IMR-90 (cell line): ENCODE data around the gene SLC26A1. TPM values are rescaled to one million over a fixed set of nuclear protein-coding genes. Genes with fewer than 3 reads are reported as not detected.

Experiments used
- ATAC-seq: fragments of 200-7000 bp; cut with Tn5 transposase; 2 replicates; pipeline ENCODE4 v1.9.1; 2020; ENCODE audit warnings: low read depth, mild to moderate bottlenecking, moderate library complexity
- BruUV-seq: library from RNA; stranded (reverse); fragments of 400-500 nt; replicated peaks from 2 replicates; lab custom pipeline; 2021; lab: Mats Ljungman, UMichigan
- CTCF ChIA-PET: fragments of 300-600 bp; formaldehyde crosslinking; extraction: SDS; loops from one replicate; lab custom pipeline; 2021; ENCODE audit warnings: antibody characterized with exemption; lab: Yijun Ruan, JAX
- POLR2A ChIA-PET: fragments of 300-600 bp; sonication (Branson Sonifier 250); formaldehyde crosslinking; loops from one replicate; lab custom pipeline; 2022; ENCODE audit warnings: antibody characterized with exemption; ENCODE audit not compliant: unreplicated experiment; lab: Charles Lee
- DNase-seq: peaks from one replicate; pipeline ENCODE4 v3.0.0; 2013
- H2AFZ ChIP-seq: replicated peaks from 2 replicates; pipeline ENCODE3; 2013; ENCODE audit warnings: low read length, mild to moderate bottlenecking; ENCODE audit not compliant: poor library complexity
- H2AK5ac ChIP-seq: 2 replicates; pipeline ENCODE4 v1.6.1; 2013; ENCODE audit warnings: low read depth, low read length, inconsistent platforms
- H2AK9ac ChIP-seq: replicated peaks from 2 replicates; pipeline ENCODE3; 2013; ENCODE audit warnings: mild to moderate bottlenecking, low read depth, low read length, moderate library complexity; ENCODE audit not compliant: poor library complexity
- H2BK120ac ChIP-seq: 2 replicates; pipeline ENCODE4 v1.6.1; 2013; ENCODE audit warnings: low read depth, low read length, inconsistent platforms
- H2BK15ac ChIP-seq: 3 replicates; pipeline ENCODE4 v1.6.1; 2013; ENCODE audit warnings: low read depth, low read length, inconsistent platforms
- H2BK20ac ChIP-seq: 2 replicates; pipeline ENCODE4 v1.6.1; 2013; ENCODE audit warnings: low read depth, mild to moderate bottlenecking, inconsistent platforms, low read length, moderate library complexity
- H2BK5ac ChIP-seq: 2 replicates; pipeline ENCODE4 v1.6.1; 2013; ENCODE audit warnings: mild to moderate bottlenecking, low read depth, low read length, inconsistent platforms; ENCODE audit not compliant: poor library complexity, severe bottlenecking
- H3K14ac ChIP-seq: replicated peaks from 2 replicates; pipeline ENCODE4 v1.6.1; 2013; ENCODE audit warnings: low read depth, low read length, inconsistent platforms
- H3K18ac ChIP-seq: 2 replicates; pipeline ENCODE4 v1.6.1; 2013; ENCODE audit warnings: low read depth, low read length, control low read depth
- H3K23ac ChIP-seq: 2 replicates; pipeline ENCODE4 v1.6.1; 2013; ENCODE audit warnings: low read depth, low read length, inconsistent platforms
- H3K27ac ChIP-seq: 2 replicates; pipeline ENCODE4 v1.5.1; 2013; ENCODE audit warnings: mild to moderate bottlenecking, control low read depth, low read length; ENCODE audit not compliant: insufficient read depth
- H3K27me3 ChIP-seq: 2 replicates; pipeline ENCODE4 v1.6.1; 2013; ENCODE audit warnings: low read length; ENCODE audit not compliant: control insufficient read depth, insufficient read depth
- H3K36me3 ChIP-seq: 2 replicates; pipeline ENCODE4 v1.6.1; 2013; ENCODE audit warnings: low read length, mixed read lengths; ENCODE audit not compliant: control insufficient read depth, insufficient read depth
- H3K4ac ChIP-seq: 2 replicates; pipeline ENCODE4 v1.6.1; 2013; ENCODE audit warnings: low read depth, low read length, inconsistent platforms
- H3K4me1 ChIP-seq: 2 replicates; pipeline ENCODE4 v1.6.1; 2013; ENCODE audit warnings: low read length, mixed read lengths; ENCODE audit not compliant: control insufficient read depth, insufficient read depth
- H3K4me2 ChIP-seq: 2 replicates; pipeline ENCODE4 v1.6.1; 2013; ENCODE audit warnings: low read depth, mild to moderate bottlenecking, control low read depth, low read length, moderate library complexity
- H3K4me3 ChIP-seq: 2 replicates; pipeline ENCODE4 v1.5.1; 2013; ENCODE audit warnings: low read depth, mild to moderate bottlenecking, control low read depth, low read length, moderate library complexity; ENCODE audit not compliant: insufficient read depth
- H3K56ac ChIP-seq: 2 replicates; pipeline ENCODE4 v1.6.1; 2013; ENCODE audit warnings: low read length, inconsistent platforms; ENCODE audit not compliant: insufficient read depth; ENCODE audit errors: extremely low read depth
- H3K79me1 ChIP-seq, 2 experiments: 2 replicates each; pipeline ENCODE4 v1.6.1; 2013; ENCODE audit warnings: low read length in 2 of 2, inconsistent platforms in 1 of 2, low read depth in 1 of 2
- H3K9ac ChIP-seq: 2 replicates; pipeline ENCODE4 v1.6.1; 2013; ENCODE audit warnings: low read depth, low read length, control low read depth
- H3K9me1 ChIP-seq: 2 replicates; pipeline ENCODE4 v1.6.1; 2013; ENCODE audit warnings: low read length, inconsistent platforms; ENCODE audit not compliant: insufficient read depth
- H3K9me3 ChIP-seq: 2 replicates; pipeline ENCODE4 v1.6.1; 2013; ENCODE audit warnings: low read length; ENCODE audit not compliant: control insufficient read depth, insufficient read depth
- H4K20me1 ChIP-seq: 2 replicates; pipeline ENCODE4 v1.6.1; 2013; ENCODE audit warnings: low read length, inconsistent platforms; ENCODE audit not compliant: insufficient read depth
- H4K5ac ChIP-seq: 2 replicates; pipeline ENCODE4 v1.6.1; 2013; ENCODE audit warnings: mild to moderate bottlenecking, low read depth, low read length, control low read depth
- H4K8ac ChIP-seq, 2 experiments: 2 replicates each; pipeline ENCODE4 v1.6.1; 2013; ENCODE audit warnings: low read depth in 2 of 2, low read length in 2 of 2, control low read depth in 1 of 2, inconsistent platforms in 1 of 2
- H4K91ac ChIP-seq: 2 replicates; pipeline ENCODE4 v1.6.1; 2013; ENCODE audit warnings: low read depth, low read length, inconsistent platforms; ENCODE audit not compliant: insufficient read depth
- BHLHE40 ChIP-seq: fragments of 150-350 bp; IDR thresholded peaks from 2 replicates; pipeline ENCODE4 v1.6.1; 2016; ENCODE audit warnings: mild to moderate bottlenecking, low read depth, low read length
- CEBPB ChIP-seq: IDR thresholded peaks from 2 replicates; pipeline ENCODE4 v1.6.1; 2012; ENCODE audit warnings: low read depth, low read length, improper control_type of control experiment
- CHD1 ChIP-seq: IDR thresholded peaks from 2 replicates; pipeline ENCODE4 v1.6.1; 2012; ENCODE audit warnings: low read depth, low read length, improper control_type of control experiment
- FOS ChIP-seq: fragments of 150-350 bp; IDR thresholded peaks from 2 replicates; pipeline ENCODE4 v1.6.1; 2016; ENCODE audit warnings: low read depth, low read length
- MAFK ChIP-seq: IDR thresholded peaks from 2 replicates; pipeline ENCODE4 v1.6.1; 2012; ENCODE audit warnings: low read depth, low read length, improper control_type of control experiment
- MAZ ChIP-seq: IDR thresholded peaks from 2 replicates; pipeline ENCODE4 v1.6.1; 2012; ENCODE audit warnings: low read depth, mild to moderate bottlenecking, low read length, improper control_type of control experiment, moderate library complexity, borderline replicate concordance
- MXI1 ChIP-seq: IDR thresholded peaks from 2 replicates; pipeline ENCODE4 v1.6.1; 2012; ENCODE audit warnings: low read depth, mild to moderate bottlenecking, low read length, moderate library complexity, borderline replicate concordance
- NFE2L2 ChIP-seq: fragments of 150-350 bp; IDR thresholded peaks from 2 replicates; pipeline ENCODE4 v1.6.1; 2016; ENCODE audit warnings: low read depth, mild to moderate bottlenecking, low read length
- POLR2A ChIP-seq: IDR thresholded peaks from 2 replicates; pipeline ENCODE4 v1.6.1; 2012; ENCODE audit warnings: mild to moderate bottlenecking, low read depth, low read length
- RAD21 ChIP-seq: IDR thresholded peaks from 2 replicates; pipeline ENCODE4 v1.6.1; 2012; ENCODE audit warnings: low read length, improper control_type of control experiment
- RCOR1 ChIP-seq: IDR thresholded peaks from 2 replicates; pipeline ENCODE4 v1.6.1; 2012; ENCODE audit warnings: mild to moderate bottlenecking, low read length, improper control_type of control experiment; ENCODE audit not compliant: insufficient replicate concordance
- RFX5 ChIP-seq: IDR thresholded peaks from 2 replicates; pipeline ENCODE4 v1.8.0; 2012; ENCODE audit warnings: low read depth, mild to moderate bottlenecking, low read length, moderate library complexity
- SMC3 ChIP-seq: fragments of 150-350 bp; IDR thresholded peaks from 2 replicates; pipeline ENCODE4 v1.6.1; 2016; ENCODE audit warnings: low read depth, mild to moderate bottlenecking, antibody characterized with exemption, low read length, moderate library complexity
- WGBS, 2 experiments: methylation state at CpG; one replicate each; pipeline versions ENCODE4 v1.1.5 to v1.1.7; 2013; ENCODE audit warnings: missing lambda C conversion rate in 2 of 2; ENCODE audit not compliant: insufficient read length in 1 of 2; ENCODE audit errors: extremely low coverage in 2 of 2; 5-methylcytosine and 5-hydroxymethylcytosine counted together
- dilution Hi-C: fragments of 300-500 bp; cut with HindIII; formaldehyde crosslinking; loops from one replicate; pipeline ENCODE4 v1.14.3; 2018; ENCODE audit warnings: low sequenced_read_pairs; ENCODE audit not compliant: unreplicated experiment
- in situ Hi-C: fragments of 300-500 bp; cut with MboI; formaldehyde crosslinking; loops from 3 replicates; pipeline ENCODE4 v1.14.3; 2019; ENCODE audit warnings: low sequenced_read_pairs, inconsistent platforms, mixed read lengths
- intact Hi-C: fragments of 100-400 bp; cut with micrococcal nuclease; formaldehyde crosslinking; loops from 2 replicates; pipeline ENCODE4 v1.10.0; 2022
- polyA plus RNA-seq, 3 experiments: library from polyadenylated mRNA; depleted of rRNA; stranded (reverse); fragments of >200 nt; gene quantifications; 2 replicates each; pipeline ENCODE4 v1.2.3, GENCODE V29; 2012; ENCODE audit warnings: low replicate concordance in 1 of 3
- total RNA-seq: library from RNA; depleted of rRNA; stranded (reverse); fragments of >200 nt; gene quantifications from 2 replicates; pipeline ENCODE4 v1.2.3, GENCODE V29; 2012
- TF ChIP-seq, protein P1 (sequence below): fragments of 150-350 bp; IDR thresholded peaks from 2 replicates; pipeline ENCODE4 v1.6.1; 2017; ENCODE audit warnings: mild to moderate bottlenecking, antibody characterized with exemption, low read length, low read depth
- TF ChIP-seq, protein P2 (sequence below): fragments of 150-350 bp; IDR thresholded peaks from 2 replicates; pipeline ENCODE4 v1.6.1; 2016; ENCODE audit warnings: low read depth, mild to moderate bottlenecking, low read length, moderate library complexity, borderline replicate concordance
- TF ChIP-seq, protein P3 (sequence below): conservative IDR thresholded peaks from 2 replicates; pipeline ENCODE4 v1.5.1; 2012; ENCODE audit warnings: mild to moderate bottlenecking, low read depth, low read length, improper control_type of control experiment

The SLC26A1 gene
- total and polyA plus RNA-seq, 2 of the 4 experiments (the other 2 are of a cell fraction) = 0.09 TPM; not detected in 1

- dilution Hi-C loops = no loop called here
- Histone ChIP-seq H3K27me3 (no peaks in the 10 kb centered on the region), H3K79me1 (peaks cover 0 to 9% of the 10 kb centered on the region in 2 experiments; a peak in 2 of 4 replicates), H3K23ac (no peak overlapping the region), H2BK15ac (no peak overlapping the region), H3K4me3 (no peak overlapping the region), H2BK5ac (no peak overlapping the region), H3K9ac (no peak overlapping the region), H3K4me1 (peaks cover 5% of the 10 kb centered on the region), H3K18ac (no peak overlapping the region), H4K8ac (no peak overlapping the region), H3K4ac (no peak overlapping the region), H2AK5ac (no peak overlapping the region), H3K4me2 (no peak overlapping the region), H3K36me3 (peaks cover 5% of the 10 kb centered on the region; the same call in 1 of the 2 replicates), H3K27ac (no peak overlapping the region), H3K9me3 (no peaks in the 10 kb centered on the region), H3K56ac (no peak overlapping the region), H2AK9ac (no peak overlapping the region), H2BK20ac (no peak overlapping the region), H2BK120ac (no peak overlapping the region), H2AFZ (no peak overlapping the region), H3K14ac (no peak overlapping the region), H4K91ac (no peak overlapping the region), H4K20me1 (peaks cover 34% of the 10 kb centered on the region), H3K9me1 (peaks cover 4% of the 10 kb centered on the region; the same call in 1 of the 2 replicates), H4K5ac (no peak overlapping the region)
- WGBS, 2 experiments = 100% methylated on average over 3 of the region's 8 CpGs; no CpG with 5 or more reads in 1 of the 2 experiments
- ATAC-seq (no peak), DNase-seq (no peak)
- TF ChIP-seq, protein P1, sequence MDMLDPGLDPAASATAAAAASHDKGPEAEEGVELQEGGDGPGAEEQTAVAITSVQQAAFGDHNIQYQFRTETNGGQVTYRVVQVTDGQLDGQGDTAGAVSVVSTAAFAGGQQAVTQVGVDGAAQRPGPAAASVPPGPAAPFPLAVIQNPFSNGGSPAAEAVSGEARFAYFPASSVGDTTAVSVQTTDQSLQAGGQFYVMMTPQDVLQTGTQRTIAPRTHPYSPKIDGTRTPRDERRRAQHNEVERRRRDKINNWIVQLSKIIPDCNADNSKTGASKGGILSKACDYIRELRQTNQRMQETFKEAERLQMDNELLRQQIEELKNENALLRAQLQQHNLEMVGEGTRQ = no peak
- TF ChIP-seq CEBPB = no peak
- no peak for TF ChIP-seq RFX5
- no peak for TF ChIP-seq CHD1
- no peak for TF ChIP-seq POLR2A
- no peak for TF ChIP-seq MAZ
- no peak for TF ChIP-seq MXI1
- TF ChIP-seq FOS = no peak
- TF ChIP-seq MAFK = no peak
- TF ChIP-seq RAD21 = no peak
- TF ChIP-seq SMC3 = no peak
- TF ChIP-seq RCOR1 = no peak
- TF ChIP-seq, protein P2, sequence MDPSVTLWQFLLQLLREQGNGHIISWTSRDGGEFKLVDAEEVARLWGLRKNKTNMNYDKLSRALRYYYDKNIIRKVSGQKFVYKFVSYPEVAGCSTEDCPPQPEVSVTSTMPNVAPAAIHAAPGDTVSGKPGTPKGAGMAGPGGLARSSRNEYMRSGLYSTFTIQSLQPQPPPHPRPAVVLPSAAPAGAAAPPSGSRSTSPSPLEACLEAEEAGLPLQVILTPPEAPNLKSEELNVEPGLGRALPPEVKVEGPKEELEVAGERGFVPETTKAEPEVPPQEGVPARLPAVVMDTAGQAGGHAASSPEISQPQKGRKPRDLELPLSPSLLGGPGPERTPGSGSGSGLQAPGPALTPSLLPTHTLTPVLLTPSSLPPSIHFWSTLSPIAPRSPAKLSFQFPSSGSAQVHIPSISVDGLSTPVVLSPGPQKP = no peak
- TF ChIP-seq, protein P3, sequence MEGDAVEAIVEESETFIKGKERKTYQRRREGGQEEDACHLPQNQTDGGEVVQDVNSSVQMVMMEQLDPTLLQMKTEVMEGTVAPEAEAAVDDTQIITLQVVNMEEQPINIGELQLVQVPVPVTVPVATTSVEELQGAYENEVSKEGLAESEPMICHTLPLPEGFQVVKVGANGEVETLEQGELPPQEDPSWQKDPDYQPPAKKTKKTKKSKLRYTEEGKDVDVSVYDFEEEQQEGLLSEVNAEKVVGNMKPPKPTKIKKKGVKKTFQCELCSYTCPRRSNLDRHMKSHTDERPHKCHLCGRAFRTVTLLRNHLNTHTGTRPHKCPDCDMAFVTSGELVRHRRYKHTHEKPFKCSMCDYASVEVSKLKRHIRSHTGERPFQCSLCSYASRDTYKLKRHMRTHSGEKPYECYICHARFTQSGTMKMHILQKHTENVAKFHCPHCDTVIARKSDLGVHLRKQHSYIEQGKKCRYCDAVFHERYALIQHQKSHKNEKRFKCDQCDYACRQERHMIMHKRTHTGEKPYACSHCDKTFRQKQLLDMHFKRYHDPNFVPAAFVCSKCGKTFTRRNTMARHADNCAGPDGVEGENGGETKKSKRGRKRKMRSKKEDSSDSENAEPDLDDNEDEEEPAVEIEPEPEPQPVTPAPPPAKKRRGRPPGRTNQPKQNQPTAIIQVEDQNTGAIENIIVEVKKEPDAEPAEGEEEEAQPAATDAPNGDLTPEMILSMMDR = no peak; the same call in 1 of the 2 replicates
- TF ChIP-seq NFE2L2 = no peak
- no peak for TF ChIP-seq BHLHE40
- POLR2A ChIA-PET = interaction anchor here (0.5 kb wide), 1 partner anchor 70 kb away, joined by 3 read pairs; no protein-coding TSS in a partner anchor
- BruUV-seq = no TSS peak
- intact Hi-C loops = no loop called here
- in situ Hi-C loops = no loop called here
- CTCF ChIA-PET = no interaction called here
Observed at GRCh38 chr4:1015179-1015578, 22.0 kb upstream of the SLC26A1 start.
